CD4-positive, alpha-beta T cell treated with Interleukin-17A for 4 hours (primary cell): ENCODE results near the gene CFAP58.
A peak's percentile ranks its signal among the peaks of the same experiment; 100 is the strongest.

Experiments
- DNase-seq: peaks from one replicate; pipeline ENCODE4 v3.0.0-alpha.2; 2020; ENCODE audit warnings: mixed read lengths

The CFAP58 gene

DNA sequence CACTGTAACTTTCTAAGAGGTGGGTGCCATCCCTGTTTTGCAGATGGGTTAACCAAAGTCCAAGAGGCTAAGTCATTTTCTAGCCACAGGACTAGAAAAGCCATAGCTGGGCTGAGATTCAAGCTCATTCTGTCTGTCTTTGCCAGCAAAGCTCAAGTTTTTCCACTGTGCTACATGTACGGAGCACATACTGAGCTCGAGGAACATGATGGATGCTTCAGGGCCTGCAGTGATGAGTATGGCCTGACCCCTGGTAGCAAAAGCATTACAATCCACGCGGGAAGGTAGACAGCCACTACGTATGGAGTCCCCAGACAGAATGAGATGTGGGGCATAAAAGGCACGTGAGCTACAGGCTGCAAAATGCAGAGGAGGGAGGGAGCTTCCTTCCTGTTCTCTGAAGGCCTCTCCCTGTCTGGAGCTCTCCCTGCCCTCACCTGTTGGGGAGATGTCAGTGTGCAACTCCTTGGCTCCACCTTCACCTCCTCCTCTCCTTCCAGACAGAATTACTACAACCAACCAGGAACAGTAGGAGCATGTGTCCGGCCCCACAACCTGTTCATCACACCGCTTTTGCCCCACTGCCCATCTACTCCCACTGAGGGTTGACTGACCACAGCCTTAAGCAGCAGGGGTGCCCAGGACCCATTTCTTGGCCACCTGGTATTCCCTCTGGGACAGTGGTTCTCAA is 31.8 kb upstream of the CFAP58 start:
- peak; percentile 56 for DNase-seq

DNA sequence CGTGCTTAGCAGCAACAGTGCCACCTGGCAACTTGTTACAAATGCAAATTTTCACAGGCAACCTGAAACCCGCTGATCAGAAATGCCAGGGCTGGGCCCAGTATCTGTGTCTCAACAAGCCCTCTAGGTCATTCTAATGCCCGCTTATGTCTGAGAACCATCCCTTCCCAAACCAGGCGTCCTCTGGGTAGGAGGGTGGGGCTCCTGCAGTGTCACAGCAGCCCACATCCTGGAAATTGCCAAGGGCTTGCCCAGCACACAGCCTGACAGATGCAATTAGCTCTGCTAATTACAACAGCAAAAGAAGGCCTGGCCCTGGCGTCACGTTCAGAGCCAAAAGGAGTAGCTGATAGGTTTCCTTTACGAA is 31.2 kb upstream of the CFAP58 start:
- DNase-seq: peak; percentile 53

DNA sequence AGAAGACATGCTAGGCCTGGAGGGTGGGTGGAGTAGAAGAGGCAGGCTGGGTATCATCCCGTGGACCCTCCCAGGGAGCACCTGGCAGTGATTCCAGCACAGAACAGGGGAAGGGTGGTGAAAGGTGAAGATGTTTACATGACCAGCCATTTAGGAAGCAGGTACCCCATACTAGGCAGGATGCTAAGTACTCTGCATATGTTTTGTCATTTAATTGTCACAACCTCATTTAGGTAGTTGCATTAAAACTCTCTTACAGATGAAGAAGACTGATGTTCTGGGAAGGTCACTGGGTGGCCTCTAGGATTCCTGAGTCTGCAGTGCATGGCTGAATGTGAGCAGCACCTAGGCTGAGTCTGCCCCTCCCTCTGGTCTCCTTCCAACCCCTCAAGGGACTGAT is 30.5 kb upstream of the CFAP58 start:
- no peak for DNase-seq

DNA sequence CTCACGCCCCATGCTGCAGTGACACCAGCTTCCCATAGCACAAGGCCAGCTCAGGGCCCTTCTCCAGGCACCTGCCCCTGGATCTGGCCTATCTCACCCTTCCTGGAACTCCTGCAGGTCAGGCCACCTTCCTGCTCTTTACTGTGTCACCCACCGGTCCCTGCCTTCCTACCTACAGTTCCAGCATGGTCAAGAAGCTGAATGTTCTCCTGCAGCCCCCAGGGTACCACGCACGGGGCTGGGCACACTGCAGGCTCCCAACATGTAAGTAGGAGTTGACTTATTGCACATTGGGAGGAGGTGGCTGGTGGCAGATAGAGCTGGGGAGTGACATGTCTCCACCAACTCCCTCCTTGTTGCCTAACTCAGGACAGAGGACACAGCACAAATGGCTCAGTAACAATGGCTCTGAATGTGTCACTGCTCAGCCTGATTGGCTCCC is 29.9 kb upstream of the CFAP58 start:
- no peak for DNase-seq

DNA sequence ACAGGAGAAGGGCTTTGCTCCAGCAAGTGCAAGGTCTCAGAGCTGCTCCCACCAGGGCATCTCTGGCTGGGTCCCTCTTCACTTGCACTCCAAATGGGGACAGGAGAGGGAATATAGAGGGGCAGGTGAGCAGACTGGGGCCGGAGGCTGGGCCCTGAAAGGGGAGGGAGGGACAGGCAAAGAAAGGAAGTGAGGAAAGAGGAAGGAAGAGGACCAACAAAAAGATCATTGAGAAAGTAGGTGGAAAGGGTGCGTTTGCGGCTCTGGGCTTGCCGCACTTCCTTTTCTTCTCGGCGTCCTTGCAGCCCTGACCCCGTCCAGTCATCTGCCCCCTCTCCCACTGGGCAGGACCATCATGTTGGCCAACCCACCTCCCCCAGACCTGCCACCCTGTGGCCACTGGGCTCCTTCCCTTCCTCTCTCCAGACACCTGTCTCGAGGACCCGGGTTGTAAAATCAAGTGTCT is 29.4 kb upstream of the CFAP58 start:
- DNase-seq: no peak

DNA sequence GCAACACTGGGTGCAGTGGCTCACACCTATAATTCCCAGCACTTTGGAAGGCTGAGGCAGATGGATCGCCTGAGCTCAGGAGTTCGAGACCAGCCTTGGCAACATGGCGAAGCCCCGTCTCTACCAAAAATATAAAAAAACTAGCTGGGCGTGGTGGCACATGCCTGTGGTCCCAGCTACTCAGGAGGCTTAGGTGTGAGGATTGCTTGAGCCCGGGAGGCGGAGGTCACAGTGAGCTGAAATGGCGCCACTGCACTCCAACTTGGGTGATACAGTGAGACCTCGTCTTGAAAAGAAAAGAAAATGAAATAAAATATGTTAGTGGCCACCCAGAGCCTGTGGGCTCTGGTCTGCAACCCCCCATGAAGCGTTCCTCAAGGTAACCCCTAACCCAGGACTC is 28.7 kb upstream of the CFAP58 start:
- DNase-seq: no peak

DNA sequence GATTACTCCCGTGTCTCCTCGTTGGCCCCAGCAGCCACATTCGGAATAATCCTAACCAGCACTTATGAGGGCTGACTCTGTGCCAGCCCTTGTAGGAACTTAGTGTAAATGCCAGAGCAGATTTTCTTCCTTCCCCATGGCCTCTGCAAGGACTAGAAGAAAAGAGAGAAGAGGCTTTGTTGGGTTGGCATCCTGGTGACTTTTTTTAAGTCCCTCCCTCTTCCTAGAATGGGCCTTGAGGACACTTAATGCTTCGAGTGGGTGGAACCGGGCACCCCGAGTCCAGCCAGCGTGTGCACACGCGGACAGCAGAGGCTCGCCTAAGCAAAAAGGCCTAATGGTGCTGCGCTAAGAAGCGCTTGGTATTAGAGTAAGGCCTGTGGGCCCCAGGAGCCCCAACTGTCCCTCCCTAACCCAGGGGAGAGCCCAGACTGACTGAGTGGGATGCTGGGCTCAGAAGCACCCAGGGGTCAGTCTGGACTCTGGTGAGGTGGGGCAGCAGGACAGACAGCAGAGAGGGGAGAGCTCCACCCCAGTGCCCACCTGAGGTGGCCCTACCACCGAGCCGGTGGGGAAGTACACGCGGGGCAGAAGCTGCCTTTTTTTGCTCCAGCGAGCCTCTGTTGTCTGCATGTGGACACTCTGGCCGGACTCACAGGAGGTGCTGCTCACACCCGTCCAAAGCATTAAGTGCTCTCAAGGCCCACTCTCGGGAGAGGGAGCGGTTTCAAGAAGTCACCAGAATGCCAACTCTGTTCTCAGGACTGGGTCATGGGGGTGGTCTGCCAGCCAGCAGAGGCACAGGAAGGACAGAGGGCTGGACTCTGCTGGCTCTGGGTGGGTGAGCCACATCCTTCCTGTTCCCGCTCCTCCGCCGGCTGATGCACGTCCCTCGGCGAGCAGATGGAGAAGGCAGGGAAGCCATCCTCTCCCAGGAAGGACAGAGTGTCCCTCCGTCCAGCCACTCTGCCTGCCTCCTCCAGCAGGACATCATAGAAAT is 27.9 kb upstream of the CFAP58 start:
- DNase-seq: no peak

DNA sequence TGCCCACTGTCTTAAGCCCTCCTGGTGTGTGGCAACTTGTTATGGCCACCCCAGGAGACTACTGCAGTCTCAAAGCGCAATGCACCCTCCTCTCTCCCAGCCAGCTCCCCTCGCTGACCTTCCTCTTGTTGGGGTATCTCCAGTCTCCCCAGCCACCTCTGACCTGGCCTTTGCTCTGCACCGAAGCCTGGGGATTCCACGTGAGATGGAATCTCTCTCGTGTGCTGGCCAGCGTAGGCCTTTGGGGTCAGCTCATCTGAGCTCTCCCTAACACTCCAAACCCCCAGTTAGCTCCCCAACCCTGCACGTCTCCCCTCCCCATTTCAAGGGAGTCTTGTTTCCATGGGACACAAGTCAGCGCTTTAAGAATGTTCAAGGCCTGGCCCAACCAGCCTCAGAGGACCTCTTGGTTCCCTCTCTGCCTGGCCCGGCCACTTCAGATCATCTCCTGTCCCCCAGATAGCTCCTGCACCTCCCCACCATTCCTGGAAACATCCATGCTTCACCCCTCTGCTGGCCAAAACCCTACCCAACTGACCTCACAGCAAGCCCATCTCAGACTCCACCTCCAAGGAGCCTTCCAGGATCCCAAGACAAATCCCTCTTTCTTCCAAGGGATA is 26.5 kb upstream of the CFAP58 start:
- no peak for DNase-seq

DNA sequence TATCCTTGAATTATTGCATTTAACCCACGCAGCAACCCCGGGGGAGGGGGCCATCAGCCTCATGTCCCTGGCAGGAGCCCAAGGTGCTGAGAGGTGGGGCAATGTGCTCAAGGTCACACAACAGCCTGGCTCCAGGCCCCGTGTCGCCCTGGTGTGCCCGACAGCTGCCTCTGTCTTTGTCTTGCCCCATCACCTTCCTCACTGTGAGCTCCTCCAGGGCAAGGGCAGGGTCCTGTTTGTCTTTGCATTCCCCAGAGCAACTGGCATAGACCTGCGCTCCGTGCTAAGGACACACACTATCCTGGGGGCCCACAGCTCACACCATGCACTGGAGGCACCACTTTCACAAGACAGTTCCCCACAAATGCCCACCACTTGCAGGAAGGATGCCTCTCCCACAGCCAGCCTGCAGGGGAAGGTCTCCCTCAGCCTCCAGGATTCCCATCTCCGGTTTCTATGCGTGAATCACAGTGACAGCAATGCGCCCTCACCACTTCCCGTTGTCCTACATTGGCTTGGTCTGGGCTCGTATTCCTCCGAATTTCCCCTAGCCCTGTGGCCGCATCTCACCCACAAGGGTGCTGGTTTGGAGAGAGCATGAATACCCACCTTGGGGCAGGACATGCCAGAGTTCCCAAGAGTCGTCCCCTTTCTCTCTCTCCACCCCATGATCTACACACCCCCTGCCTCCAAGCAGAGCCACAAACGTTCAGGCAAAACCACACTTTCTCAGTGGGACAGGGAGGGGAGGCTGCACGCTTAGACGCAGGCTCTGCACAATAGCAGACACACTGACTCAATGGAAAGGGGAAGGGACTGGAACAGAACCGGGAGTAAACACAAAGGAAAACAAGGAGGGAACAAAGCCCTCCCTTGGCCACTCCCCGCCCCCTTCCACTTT is 25.6 kb upstream of the CFAP58 start:
- peak; percentile 28 for DNase-seq

DNA sequence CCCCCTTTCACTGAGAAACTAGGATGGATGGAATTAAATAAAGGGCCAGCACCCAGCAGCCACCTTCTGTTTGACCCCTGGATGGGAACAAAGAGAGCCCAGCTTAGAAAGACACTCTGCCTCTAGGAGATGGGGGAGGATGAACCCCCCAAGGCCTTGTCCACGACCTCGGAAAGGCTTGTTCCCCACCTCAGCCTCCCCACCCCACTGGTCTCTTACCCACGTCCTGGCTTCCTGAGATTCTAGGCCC is 25.1 kb upstream of the CFAP58 start:
- no peak for DNase-seq

DNA sequence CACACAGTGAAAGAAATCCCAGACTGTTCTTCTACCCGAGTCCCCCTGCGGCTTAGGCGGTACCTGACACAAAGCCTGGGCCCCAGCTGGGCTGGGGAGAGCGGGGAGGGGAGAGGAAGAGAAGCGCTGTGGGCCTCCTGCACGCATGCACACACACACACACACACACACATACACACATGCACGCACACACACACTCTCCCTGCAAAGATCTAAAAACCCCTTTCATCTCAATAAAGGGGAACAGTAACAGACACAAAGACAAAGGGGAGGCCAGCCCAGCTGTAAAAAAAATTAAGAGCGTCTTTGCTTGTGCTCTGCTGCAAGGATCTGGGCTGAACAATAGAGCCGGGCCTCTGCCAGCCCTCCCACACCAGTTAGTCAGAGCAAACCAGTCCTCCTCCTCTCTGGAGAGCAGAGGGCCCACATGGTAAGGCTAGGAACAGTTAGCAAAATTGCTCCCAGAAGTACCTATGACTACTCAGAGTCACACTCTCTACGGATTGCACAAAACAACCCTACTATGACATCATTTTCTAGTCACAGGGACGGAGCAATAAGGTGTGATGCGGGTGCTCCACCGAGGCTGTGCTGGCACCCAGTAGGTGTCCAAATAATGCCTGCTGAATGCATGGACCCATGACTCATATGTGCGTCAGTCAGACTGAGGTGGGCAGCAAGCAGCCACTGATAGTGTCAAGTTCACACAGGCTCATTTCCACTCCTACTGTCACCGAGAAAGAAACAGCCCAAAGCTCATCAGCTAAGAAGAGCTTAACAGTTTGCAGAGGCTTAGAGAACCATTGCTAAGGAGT is 24.5 kb upstream of the CFAP58 start:
- DNase-seq: peak; percentile 83

DNA sequence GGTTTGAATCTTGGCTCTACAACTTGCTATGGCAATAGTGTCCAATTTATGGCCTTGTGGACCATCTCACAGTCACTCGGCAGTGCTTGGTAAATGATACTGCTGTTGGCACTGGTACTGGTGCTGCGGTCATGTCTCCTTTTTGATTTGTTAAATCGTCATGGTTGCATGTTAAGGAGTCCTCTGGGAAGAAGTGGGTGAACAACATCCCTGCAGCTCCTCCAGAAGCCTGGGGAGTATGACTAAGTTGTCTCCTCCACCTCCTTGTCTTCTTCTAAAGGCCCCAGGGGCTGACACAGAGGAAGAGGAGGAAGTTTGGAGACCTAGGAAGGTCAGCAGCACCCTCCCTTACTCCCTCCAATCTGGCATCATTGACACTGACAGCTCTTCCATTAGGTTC is 23.9 kb upstream of the CFAP58 start:
- DNase-seq: no peak

DNA sequence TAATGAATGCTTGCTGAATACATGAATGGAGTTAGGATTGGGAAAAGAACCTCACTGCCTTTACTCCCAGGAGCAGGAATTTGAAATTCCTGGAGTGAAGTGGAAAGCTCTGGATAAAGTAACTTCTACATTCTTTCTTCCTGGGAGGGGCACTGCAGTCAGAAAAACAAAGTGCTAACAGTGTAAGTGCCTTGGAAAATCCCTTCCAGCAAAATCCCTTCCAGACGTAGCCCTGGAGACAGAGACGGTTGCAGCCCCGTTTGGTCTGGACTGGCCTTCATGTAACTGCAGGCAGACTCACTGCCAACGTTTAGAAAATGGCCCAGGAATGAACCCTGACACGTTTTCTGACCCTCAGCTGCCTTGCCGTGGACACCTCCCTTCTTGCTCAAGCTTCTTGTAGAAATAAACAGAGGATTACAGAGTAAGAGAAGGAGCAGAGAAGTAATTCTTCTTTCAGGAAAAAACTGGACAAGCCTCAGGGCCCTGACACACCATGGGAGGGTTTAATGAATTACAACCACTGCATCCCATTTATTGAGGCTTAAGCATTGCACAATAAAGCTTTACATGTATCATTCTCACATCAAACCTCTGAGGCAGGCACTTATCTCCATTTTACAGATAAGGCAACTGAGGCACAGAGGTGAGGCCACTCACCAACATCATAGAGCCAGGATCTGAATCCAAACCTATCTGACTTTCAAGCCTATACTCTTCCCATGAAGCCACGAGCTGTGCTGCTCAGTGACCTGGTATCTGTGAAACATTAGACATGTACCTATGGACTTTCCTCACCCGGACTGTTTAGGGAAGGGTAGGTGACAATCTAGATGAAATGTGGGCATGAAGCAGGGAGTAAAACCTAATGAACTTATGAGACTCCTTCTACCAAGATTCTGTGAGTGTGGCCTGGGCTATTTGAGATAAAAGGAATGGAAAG is 23.2 kb upstream of the CFAP58 start:
- DNase-seq: no peak

DNA sequence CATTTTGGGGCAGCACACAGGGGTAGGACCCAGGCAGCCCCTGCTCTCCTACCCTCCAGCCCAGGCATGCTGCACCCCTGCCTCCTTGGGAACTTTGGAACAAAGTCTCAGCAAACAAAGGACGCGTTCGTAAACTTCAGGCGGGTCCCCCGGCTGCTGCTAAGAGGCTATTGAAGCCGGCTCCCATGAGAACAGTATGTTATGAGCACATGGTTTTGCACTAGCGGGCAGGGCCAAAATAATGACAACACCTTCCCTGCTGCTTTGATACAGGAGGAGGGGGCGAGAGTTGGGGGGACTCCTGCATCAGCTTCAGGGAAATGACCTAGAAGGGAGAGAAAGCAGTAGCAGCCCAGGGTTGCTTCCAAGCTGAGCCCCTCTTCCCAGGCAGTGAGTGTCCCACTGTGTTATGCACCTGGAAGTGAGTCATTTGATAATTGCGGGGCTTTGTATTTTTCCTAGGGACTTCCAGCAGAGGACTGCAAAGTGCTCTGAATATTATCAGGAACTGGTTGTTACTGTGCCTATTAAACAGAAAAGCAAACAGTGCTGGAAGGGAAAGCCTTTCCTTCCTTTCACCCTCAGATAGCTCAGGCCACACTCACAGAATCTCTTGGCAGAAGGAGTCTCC is 22.3 kb upstream of the CFAP58 start:
- DNase-seq: no peak

DNA sequence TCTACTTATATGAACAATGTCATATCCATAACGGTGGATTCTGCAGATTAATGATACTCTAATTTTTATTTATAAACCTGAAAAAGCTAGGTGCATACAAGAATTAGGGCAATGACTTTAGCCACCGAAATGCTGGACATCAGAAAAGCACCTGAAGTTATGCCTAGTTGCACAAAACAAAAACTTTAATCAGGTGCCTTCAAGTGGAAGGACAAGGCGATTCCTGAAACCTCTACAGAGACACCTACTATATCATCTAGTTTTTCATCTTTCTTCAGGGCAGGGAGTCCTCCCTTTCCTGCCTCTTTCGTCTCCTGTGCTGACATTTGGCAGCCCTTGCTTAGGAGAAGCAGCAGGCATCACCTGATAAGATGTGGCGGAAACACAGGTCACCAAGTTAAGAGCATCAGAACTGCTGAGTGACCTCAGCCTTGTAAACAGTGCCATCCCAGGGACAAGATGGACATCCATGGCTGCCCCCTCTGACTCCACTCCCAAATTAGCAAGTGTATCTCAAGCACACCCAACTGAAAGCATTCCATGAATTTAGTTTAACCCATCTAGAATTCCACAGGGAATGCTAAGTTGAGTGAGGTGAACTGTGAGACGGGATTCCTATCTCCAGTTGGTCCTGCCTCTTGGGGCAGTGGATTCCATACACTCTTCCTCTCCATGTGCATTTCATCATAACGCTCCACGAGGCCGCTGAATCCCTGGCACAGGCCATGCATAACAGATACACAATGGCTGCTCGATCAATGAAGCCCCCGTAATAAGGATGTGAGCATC is 21.2 kb upstream of the CFAP58 start:
- DNase-seq: no peak

DNA sequence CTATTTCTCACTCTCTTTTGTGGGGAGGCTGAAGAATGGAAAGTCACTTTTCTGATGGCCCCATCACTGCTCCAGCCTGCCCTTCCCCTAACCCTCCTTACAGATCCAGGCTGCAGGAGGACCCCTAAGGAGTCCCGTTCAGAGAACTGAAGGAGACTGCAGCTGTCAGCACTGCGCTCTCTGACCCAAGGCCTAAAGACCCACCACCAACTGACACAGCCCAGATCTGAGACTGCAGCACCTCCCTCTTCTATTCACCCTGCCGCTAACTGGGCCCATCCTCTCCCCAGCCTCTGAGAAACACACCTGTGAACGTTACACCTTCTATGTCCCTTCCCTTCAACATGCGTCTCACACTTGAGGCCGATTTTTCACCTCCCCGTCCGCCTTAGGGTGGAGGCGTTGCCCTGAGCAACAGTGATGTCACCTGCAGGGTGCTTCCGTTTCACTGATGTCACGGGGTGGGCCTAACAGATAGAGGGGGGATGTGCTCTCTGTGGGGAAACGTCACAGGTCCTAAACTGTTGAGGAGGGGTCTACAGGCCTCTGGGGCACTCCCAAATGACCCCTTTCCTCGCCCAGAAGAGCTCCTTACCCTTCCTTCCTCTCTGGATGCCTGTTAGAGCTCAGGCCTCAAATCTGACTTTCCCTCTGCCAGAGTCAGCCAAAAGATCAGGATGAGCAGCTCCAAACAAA is 20.5 kb upstream of the CFAP58 start:
- peak; percentile 70 for DNase-seq

DNA sequence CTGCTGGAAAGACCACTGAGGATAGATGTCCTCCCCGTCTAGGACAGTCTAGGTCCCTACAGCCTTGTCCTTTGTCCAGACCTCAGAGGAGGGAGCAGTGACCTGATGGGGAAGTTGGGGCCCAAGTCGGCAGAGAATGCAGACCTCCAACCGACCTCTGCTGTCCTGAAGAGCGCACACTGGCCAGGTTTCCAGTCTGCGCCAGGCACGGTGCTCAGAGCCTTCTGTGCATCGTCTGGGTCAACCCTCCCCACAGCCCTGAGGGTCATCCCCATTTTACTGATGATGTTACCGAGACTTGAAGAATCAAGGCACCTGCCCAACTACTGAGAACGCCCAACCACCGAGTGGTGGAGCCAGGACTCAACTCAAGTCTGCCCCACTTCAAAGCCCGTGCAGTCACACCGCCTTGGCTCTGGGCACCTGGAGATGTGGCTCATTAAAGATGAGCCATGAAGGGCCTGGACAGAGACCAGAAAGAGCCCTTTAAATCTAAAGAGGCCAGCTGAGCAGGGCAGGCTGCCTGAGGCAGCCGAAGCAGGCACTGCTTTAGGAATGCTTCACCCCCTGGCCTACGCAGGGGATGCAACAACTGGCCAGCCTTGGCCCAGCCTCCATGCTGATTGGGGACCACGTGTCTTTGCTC is 19.8 kb upstream of the CFAP58 start:
- no peak for DNase-seq

DNA sequence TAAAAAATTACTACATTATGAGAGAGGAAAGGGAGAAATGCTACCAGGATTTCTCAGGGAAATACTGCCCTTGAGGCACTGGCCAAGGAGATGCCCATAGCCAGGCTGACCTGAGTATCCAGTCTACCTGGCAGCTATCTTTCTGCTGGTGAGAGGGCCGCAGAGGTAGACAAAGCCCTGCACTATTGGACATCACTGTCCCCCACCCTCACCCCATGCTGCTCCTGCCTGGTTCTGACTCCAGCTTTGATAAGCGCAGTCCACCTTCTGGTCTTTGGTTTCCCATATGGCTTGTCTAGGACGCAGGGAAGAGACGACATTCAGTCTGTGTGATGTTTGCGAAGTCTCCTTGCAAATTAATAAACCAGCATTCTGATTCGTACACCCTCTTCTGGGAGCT is 19.1 kb upstream of the CFAP58 start:
- no peak for DNase-seq
